AG04450 (cell line): ENCODE measurements around the gene CDH2. TPM values are rescaled to one million over a fixed set of nuclear protein-coding genes. Genes with fewer than 3 reads are reported as not detected.

Experiments used
- CTCF ChIA-PET: fragments of 300-600, 350-600 bp; formaldehyde crosslinking; extraction: SDS; loops from one replicate; lab custom pipeline; 2022; ENCODE audit warnings: antibody characterized with exemption, inconsistent platforms; lab: Charles Lee
- POLR2A ChIA-PET: fragments of 350-600 bp; formaldehyde crosslinking; extraction: SDS; loops from one replicate; lab custom pipeline; 2021; ENCODE audit warnings: antibody characterized with exemption, inconsistent platforms; lab: Yijun Ruan, JAX
- DNase-seq: peaks from one replicate; pipeline ENCODE4 v3.0.0-alpha.2; 2011; ENCODE audit warnings: low read depth, low spot score
- H3K27ac ChIP-seq: one replicate; pipeline ENCODE4 v1.5.1; 2012; ENCODE audit warnings: low read depth, low read length, control low read depth
- H3K27me3 ChIP-seq: one replicate; pipeline ENCODE4 v1.6.0; 2012; ENCODE audit warnings: low read length; ENCODE audit not compliant: control insufficient read depth, insufficient read depth
- H3K4me3 ChIP-seq: 2 replicates; pipeline ENCODE4 v1.5.1; 2011; ENCODE audit warnings: mild to moderate bottlenecking, low read depth, low read length, control low read depth
- H3K9me3 ChIP-seq: 2 replicates; pipeline ENCODE4 v1.5.1; 2012; ENCODE audit warnings: low read length; ENCODE audit not compliant: control insufficient read depth, insufficient read depth
- polyA plus RNA-seq: library from polyadenylated mRNA; depleted of rRNA; stranded (reverse); fragments of >200 nt; gene quantifications from 2 replicates; pipeline ENCODE4 v1.2.3, GENCODE V29; 2011
- TF ChIP-seq, protein P1 (sequence below): IDR thresholded peaks from 2 replicates; pipeline ENCODE4 v1.5.1; 2011; ENCODE audit warnings: low read depth, low read length, control low read depth, inconsistent platforms

Gene CDH2
- polyA plus RNA-seq, 1 experiment: 45.9 TPM

DNA sequence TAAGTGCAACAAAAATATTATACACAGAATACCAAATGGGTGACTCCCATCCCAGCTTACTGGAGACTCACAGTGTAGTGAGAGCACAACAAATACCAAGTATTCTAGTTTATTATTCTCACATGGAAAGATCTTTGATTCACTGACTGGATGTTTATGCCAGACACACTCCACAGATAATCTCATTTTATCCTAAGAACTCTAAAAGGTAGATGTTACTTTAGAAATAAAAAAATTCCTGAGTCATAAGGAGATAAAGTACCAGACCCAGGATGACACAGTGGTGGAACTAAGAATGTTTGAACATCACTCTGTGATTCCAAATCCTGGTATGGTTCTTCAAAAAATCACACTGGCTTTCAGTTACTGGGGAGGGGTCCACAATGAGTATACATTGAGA lies 136.2 kb downstream of the CDH2 start:
- H3K27ac ChIP-seq: no peak overlapping the region
- no peaks in the 10 kb centered on the region for H3K9me3 ChIP-seq
- TF ChIP-seq, protein P1, sequence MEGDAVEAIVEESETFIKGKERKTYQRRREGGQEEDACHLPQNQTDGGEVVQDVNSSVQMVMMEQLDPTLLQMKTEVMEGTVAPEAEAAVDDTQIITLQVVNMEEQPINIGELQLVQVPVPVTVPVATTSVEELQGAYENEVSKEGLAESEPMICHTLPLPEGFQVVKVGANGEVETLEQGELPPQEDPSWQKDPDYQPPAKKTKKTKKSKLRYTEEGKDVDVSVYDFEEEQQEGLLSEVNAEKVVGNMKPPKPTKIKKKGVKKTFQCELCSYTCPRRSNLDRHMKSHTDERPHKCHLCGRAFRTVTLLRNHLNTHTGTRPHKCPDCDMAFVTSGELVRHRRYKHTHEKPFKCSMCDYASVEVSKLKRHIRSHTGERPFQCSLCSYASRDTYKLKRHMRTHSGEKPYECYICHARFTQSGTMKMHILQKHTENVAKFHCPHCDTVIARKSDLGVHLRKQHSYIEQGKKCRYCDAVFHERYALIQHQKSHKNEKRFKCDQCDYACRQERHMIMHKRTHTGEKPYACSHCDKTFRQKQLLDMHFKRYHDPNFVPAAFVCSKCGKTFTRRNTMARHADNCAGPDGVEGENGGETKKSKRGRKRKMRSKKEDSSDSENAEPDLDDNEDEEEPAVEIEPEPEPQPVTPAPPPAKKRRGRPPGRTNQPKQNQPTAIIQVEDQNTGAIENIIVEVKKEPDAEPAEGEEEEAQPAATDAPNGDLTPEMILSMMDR: no peak
- no peak for DNase-seq
- POLR2A ChIA-PET: no interaction called here
- no peaks in the 10 kb centered on the region for H3K27me3 ChIP-seq
- CTCF ChIA-PET: no interaction called here
- no peak overlapping the region for H3K4me3 ChIP-seq

DNA sequence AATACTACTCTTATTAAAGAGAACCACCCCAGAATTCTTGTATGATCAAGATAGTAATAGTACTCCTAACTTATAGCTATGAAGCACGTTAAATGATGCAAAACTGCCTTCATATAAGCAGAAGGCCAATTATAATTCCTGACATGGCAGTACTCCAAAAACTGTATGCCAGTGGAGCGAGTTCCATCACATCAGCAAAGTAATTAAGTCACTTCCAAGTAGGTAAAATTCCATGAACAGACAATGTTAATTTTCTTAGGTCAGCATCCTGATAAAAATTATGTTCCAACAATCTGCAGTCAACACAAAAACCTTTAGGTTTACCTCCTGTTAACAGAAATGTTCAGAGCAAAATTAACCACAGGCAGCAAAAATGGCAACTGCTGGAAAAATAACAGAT lies 136.7 kb downstream of the CDH2 start:
- CTCF ChIA-PET: no interaction called here
- POLR2A ChIA-PET: no interaction called here
- Histone ChIP-seq H3K4me3 (no peak overlapping the region), H3K9me3 (no peaks in the 10 kb centered on the region), H3K27me3 (no peaks in the 10 kb centered on the region), H3K27ac (no peak overlapping the region)
- TF ChIP-seq, protein P1: no peak
- no peak for DNase-seq

DNA sequence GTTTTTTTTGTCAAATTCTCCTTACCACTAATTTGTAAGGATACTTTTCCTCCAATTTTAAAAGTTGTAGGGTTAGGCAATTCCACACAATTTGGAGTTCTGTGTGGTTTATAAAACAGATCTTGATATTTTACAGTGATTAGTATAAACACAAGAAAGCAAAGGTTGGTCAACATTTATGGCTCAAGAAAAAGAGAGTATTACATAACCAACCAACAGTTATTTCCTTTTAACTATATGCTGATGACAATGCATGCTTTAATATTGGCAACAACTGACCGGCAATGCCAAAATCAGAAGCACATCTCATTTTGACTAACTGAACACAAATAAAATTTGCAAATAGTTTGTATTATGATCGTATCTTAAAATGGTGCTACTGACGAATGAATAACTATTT lies 137.2 kb downstream of the CDH2 start:
- TF ChIP-seq, protein P1: no peak
- DNase-seq: no peak
- no peaks in the 10 kb centered on the region for H3K27me3 ChIP-seq
- no peak overlapping the region for H3K27ac ChIP-seq
- ChIA-PET CTCF (no interaction called here), POLR2A (no interaction called here)
- H3K4me3 ChIP-seq: no peak overlapping the region
- no peaks in the 10 kb centered on the region for H3K9me3 ChIP-seq

DNA sequence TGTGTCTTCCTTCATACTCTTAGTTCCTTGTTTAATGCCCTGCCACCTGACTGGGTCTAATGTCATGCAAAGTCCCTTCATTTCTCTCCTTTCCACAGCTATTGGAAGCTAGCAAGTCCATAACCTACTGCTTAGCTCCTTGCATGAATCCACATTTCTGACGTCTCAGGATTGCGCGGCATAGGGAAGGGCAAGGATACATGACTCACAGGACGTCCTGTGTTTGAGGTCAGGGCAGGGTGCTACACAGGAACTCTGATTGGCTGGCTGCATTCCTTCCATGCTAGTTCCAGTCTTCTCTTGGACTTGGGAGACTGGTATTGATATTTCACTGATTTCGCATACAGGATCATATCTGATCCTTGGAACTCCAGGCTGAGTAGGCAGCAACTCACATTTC lies 137.9 kb downstream of the CDH2 start:
- H3K27ac ChIP-seq: no peak overlapping the region
- H3K27me3 ChIP-seq: no peaks in the 10 kb centered on the region
- no peak overlapping the region for H3K4me3 ChIP-seq
- no peak for DNase-seq
- ChIA-PET CTCF (no interaction called here), POLR2A (no interaction called here)
- no peaks in the 10 kb centered on the region for H3K9me3 ChIP-seq
- TF ChIP-seq, protein P1: no peak

DNA sequence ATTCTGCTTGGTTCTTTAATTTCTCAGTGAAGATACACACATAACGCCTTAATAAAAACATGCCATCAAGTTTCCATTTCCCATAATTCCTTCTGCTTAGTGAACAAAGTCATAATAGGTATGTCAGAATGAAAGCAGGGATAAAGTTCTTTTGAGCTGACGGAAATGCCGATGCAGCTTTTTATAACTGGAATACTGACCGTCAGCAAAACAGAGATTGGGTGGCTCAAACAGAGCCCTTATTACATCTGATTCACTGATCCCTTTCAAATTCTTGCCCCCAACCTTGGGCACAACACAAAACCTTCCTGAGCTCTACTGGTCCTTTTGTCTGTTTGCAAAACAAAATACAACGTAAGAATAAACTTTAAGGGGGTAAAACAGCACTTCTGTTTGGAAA lies 140.4 kb downstream of the CDH2 start:
- Histone ChIP-seq H3K27me3 (no peaks in the 10 kb centered on the region), H3K9me3 (no peaks in the 10 kb centered on the region), H3K4me3 (no peak overlapping the region), H3K27ac (no peak overlapping the region)
- ChIA-PET CTCF (interaction anchor here (1.3 kb wide), 1 partner anchor 14 kb away, joined by 3 read pairs; no protein-coding TSS in a partner anchor), POLR2A (no interaction called here)
- DNase-seq: no peak
- TF ChIP-seq, protein P1: no peak
